ENCODE data around the gene GUK1. TPM values are rescaled to one million over a fixed set of nuclear protein-coding genes. Genes with fewer than 3 reads are reported as not detected.

The GUK1 gene, protein sequence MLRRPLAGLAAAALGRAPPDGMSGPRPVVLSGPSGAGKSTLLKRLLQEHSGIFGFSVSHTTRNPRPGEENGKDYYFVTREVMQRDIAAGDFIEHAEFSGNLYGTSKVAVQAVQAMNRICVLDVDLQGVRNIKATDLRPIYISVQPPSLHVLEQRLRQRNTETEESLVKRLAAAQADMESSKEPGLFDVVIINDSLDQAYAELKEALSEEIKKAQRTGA
- 979 TPM for total RNA-seq

DNA sequence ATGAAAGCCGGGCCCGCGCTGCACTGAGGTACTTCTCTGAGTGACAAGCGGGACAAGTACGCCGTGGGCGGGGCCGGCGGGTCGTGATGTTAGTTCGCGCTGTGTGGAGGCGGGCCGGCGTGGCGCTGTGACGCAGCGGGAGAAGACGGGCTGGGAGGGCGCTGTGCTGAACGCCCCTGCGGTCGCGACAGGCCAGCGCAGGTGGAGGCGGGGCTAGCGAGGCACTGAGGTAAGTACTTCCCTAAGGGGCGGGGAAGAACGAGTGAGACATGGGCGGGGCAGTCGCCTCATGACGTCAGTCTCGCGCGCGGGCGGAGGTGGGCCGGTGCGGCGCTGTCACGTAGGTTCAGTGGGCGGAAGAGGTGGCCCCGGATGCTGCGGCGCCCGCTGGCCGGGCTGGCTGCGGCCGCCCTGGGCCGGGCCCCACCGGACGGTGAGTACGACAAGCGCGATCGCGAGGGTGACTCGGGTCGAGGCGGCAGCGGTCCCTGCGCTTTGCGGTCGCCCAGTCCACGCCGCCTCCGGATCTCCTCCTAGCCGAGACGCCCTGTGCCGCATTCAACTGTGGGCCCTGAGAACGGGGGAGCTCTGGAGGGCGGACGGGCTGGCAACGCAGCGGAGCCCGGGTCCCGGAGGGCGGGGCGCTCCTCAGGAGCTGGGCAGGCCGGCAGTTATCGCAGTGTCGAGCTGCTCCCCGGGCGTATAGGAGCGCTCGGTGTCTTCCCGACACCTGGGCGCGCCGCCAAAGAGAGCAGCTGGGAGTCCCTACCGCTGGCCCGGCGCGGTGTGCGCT lies at the start of gene GUK1:
Gene GUK1, plus strand, starts transcription at position 349 of the 793 bp plus-strand sequence. Its CDS starts 24 bp downstream, at position 373.
- intact Hi-C loops (cut with DNase I): loop anchor here (1.0 to 2.0 kb wide), 5 partner anchors 9 to 347 kb away; partner anchors contain the start of genes ARF1, GJC2, MRPL55 and RNF187
- TF ChIP-seq, protein P1, sequence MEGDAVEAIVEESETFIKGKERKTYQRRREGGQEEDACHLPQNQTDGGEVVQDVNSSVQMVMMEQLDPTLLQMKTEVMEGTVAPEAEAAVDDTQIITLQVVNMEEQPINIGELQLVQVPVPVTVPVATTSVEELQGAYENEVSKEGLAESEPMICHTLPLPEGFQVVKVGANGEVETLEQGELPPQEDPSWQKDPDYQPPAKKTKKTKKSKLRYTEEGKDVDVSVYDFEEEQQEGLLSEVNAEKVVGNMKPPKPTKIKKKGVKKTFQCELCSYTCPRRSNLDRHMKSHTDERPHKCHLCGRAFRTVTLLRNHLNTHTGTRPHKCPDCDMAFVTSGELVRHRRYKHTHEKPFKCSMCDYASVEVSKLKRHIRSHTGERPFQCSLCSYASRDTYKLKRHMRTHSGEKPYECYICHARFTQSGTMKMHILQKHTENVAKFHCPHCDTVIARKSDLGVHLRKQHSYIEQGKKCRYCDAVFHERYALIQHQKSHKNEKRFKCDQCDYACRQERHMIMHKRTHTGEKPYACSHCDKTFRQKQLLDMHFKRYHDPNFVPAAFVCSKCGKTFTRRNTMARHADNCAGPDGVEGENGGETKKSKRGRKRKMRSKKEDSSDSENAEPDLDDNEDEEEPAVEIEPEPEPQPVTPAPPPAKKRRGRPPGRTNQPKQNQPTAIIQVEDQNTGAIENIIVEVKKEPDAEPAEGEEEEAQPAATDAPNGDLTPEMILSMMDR (IDR thresholded peaks at IDR 0.05): peak in 1 of 3 experiments; percentile 17
- Histone ChIP-seq H3K9me3 (no peaks in the 10 kb centered on the region), H3K4me3 (peak within 1 kb of the TSS; percentile 79 to 92), H3K36me3 (peaks cover 2 to 7% of the 10 kb centered on the region in 2 donors), H3K27ac (peak within 1 kb of the TSS; percentile 90 to 96), H3K4me1 (peaks cover 18 to 34% of the 10 kb centered on the region in 2 donors), H3K27me3 (no peaks in the 10 kb centered on the region)
- peak; percentile 100 for DNase-seq (ENCODE audit: low spot score in 2 of 2)

DNA sequence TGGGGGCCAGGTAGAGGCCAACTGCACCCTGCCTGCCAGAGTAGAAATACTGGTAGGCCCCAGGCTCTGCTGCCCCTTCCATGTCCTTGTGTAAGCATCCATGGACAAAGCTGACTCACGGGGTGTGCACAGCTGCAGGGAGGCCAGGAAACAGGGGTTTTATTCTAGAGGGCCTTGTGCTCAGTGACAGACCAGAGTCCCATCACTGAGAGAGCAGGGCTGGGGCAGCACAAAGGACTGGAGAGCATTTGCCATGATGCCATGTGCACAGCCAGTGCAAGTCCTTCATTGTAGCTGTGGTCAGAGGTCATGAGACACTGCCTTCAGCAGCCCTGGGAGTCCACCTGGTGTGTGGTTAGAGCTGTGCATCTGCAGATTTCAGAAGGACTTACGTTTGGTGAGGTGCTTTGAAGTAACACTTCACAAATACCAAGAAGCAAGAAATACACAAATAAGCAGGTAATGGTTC lies 49.4 kb upstream of the GUK1 start:
- no peak overlapping the region for H3K4me3 ChIP-seq
- H3K27ac ChIP-seq: no peak overlapping the region
- intact Hi-C loops (cut with DNase I): no loop called here
- H3K9me3 ChIP-seq: peaks cover 0 to 6% of the 10 kb centered on the region in 2 donors
- H3K27me3 ChIP-seq: no peaks in the 10 kb centered on the region
- TF ChIP-seq, protein P1 (IDR thresholded peaks at IDR 0.05): no peak
- peak in 1 of 2 donors; percentile 58 for DNase-seq (ENCODE audit: low spot score in 2 of 2)
- peaks cover 5 to 8% of the 10 kb centered on the region in 2 donors for H3K36me3 ChIP-seq
- peaks cover 32 to 54% of the 10 kb centered on the region in 2 donors for H3K4me1 ChIP-seq

DNA sequence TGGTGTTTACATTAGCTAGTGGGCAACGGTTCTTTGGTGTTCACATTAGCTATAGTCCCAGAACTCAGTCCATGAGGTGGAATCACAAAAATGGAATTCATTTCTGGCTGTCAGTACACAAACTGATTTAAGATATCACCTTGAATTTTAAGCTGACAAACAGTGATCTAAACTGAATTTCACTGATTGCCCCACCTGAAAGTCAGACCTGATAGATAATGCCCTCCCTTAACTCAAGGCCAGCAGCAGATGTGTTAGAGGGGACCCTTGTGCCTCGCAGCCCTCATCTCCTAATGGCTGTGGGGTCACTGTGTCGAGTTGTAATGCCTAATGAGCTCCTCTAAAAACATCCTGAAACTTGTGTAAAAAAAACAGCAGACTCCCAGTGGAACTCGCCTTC lies 49.0 kb upstream of the GUK1 start:
- Histone ChIP-seq H3K27ac (no peak overlapping the region), H3K4me1 (peaks cover 27 to 49% of the 10 kb centered on the region in 2 donors), H3K4me3 (no peak overlapping the region), H3K36me3 (peaks cover 5 to 12% of the 10 kb centered on the region in 2 donors), H3K27me3 (no peaks in the 10 kb centered on the region), H3K9me3 (peaks cover 0 to 6% of the 10 kb centered on the region in 2 donors)
- TF ChIP-seq, protein P1 (IDR thresholded peaks at IDR 0.05): no peak
- intact Hi-C loops (cut with DNase I): no loop called here
- no peak for DNase-seq (ENCODE audit: low spot score in 2 of 2)

DNA sequence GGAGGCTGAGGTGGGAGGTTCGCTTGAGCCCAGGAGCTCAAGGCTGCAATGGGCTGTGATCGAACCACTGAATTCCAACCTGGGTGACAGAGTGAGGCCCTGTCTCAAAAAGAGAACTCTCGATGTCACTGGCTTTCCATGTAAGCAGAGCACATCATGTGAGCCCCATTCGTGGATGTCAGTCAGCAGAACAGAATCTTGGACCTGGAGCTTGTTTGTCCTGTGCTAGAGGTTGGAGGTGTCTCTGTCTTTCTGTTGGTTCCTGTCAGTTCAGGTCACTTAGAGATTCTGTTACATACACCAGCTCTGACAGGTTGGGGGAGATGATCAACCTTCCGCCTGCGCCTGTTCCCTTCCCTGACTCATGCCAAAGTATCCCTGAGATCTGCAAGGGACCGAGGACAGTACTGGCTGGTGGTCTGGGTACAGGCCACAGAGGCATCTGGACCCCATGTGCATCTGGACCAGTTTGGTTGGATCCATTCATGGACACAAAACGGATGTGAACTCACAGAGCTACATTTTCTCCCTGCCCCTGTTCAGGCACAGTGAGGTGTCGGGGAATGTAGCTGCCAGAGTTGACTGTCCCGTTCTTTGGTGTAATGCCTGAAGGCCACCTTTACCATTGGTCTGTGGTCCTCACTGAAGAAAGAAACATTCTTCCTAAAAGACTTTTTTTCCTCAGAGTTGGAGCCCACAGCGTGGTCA lies 47.6 kb upstream of the GUK1 start:
- H3K4me1 ChIP-seq: peaks cover 16 to 36% of the 10 kb centered on the region in 2 donors
- H3K27me3 ChIP-seq: no peaks in the 10 kb centered on the region
- TF ChIP-seq, protein P1 (IDR thresholded peaks at IDR 0.05): no peak

More for the DNA sequence above, 47.6 kb upstream of the GUK1 start:
- intact Hi-C loops (cut with DNase I): no loop called here
- no peak overlapping the region for H3K27ac ChIP-seq
- DNase-seq (ENCODE audit: low spot score in 2 of 2): no peak
- peaks cover 16 to 19% of the 10 kb centered on the region in 2 donors for H3K36me3 ChIP-seq
- H3K9me3 ChIP-seq: peaks cover 0 to 6% of the 10 kb centered on the region in 2 donors
- no peak overlapping the region for H3K4me3 ChIP-seq

Measured in ascending aorta (tissue), 2 donors.